Astrocyte (in vitro differentiated cells and primary cell): ENCODE data around the gene MX2. TPM values are rescaled to one million over a fixed set of nuclear protein-coding genes. Genes with fewer than 3 reads are reported as not detected.
A peak's percentile ranks its signal among the peaks of the same experiment; 100 is the strongest.
"Not testable (repeated sequence)": the region's sequence is repeated elsewhere in the genome, so short reads cannot be mapped to it uniquely, and the experiment has no call there.

Source experiments
- DNase-seq: peaks from one replicate; pipeline ENCODE4 v3.0.0-alpha.2; 2010; ENCODE audit warnings: low read depth
- FAIRE-seq: peaks from 2 replicates; lab custom pipeline; 2011; peaks lifted over from hg19 to GRCh38; lab: Jason Lieb, UNC
- H2AFZ ChIP-seq: 2 replicates; pipeline ENCODE4 v1.6.0; 2012; ENCODE audit warnings: low read depth, low read length, inconsistent platforms
- H3K27ac ChIP-seq: 2 replicates; pipeline ENCODE4 v1.5.1; 2011; ENCODE audit warnings: low read depth, low read length, inconsistent platforms
- H3K27me3 ChIP-seq: 2 replicates; pipeline ENCODE4 v1.6.0; 2011; ENCODE audit warnings: low read length, inconsistent platforms; ENCODE audit not compliant: insufficient read depth
- H3K36me3 ChIP-seq: 2 replicates; pipeline ENCODE4 v1.5.1; 2011; ENCODE audit warnings: low read length, inconsistent platforms; ENCODE audit not compliant: insufficient read depth
- H3K4me1 ChIP-seq: 2 replicates; pipeline ENCODE4 v1.5.1; 2011; ENCODE audit warnings: low read length, inconsistent platforms; ENCODE audit not compliant: insufficient read depth
- H3K4me2 ChIP-seq: 2 replicates; pipeline ENCODE4 v1.6.0; 2012; ENCODE audit warnings: low read length, inconsistent platforms
- H3K4me3 ChIP-seq: 2 replicates; pipeline ENCODE4 v1.5.1; 2011; ENCODE audit warnings: low read depth, mild to moderate bottlenecking, low read length, inconsistent platforms; ENCODE audit not compliant: insufficient read depth
- H3K79me2 ChIP-seq: 2 replicates; pipeline ENCODE4 v1.6.0; 2012; ENCODE audit warnings: mild to moderate bottlenecking, low read length, inconsistent platforms; ENCODE audit not compliant: insufficient read depth
- H3K9ac ChIP-seq: 2 replicates; pipeline ENCODE4 v1.6.0; 2012; ENCODE audit warnings: mild to moderate bottlenecking, low read length, inconsistent platforms
- H3K9me3 ChIP-seq: 2 replicates; pipeline ENCODE4 v1.5.1; 2012; ENCODE audit warnings: low read depth, mild to moderate bottlenecking, low read length, inconsistent platforms; ENCODE audit not compliant: insufficient read depth
- H4K20me1 ChIP-seq: 2 replicates; pipeline ENCODE4 v1.6.0; 2012; ENCODE audit warnings: low read length, inconsistent platforms; ENCODE audit not compliant: insufficient read depth
- H3K27ac Mint-ChIP-seq: one replicate; pipeline ENCODE4 v1.8.0; 2021; ENCODE audit warnings: mild to moderate bottlenecking, mixed read lengths; ENCODE audit not compliant: unreplicated experiment
- H3K27me3 Mint-ChIP-seq: one replicate; pipeline ENCODE4 v1.8.0; 2021; ENCODE audit warnings: low read depth, mixed read lengths; ENCODE audit not compliant: unreplicated experiment
- H3K36me3 Mint-ChIP-seq: one replicate; pipeline ENCODE4 v1.8.0; 2021; ENCODE audit warnings: low read depth, mixed read lengths; ENCODE audit not compliant: unreplicated experiment
- H3K4me1 Mint-ChIP-seq: one replicate; pipeline ENCODE4 v1.8.0; 2021; ENCODE audit warnings: low read depth, mixed read lengths; ENCODE audit not compliant: unreplicated experiment
- H3K4me3 Mint-ChIP-seq: one replicate; pipeline ENCODE4 v1.8.0; 2021; ENCODE audit warnings: mild to moderate bottlenecking, moderate library complexity, mixed read lengths; ENCODE audit not compliant: unreplicated experiment
- H3K9me3 Mint-ChIP-seq: one replicate; pipeline ENCODE4 v1.8.0; 2021; ENCODE audit warnings: mild to moderate bottlenecking, mixed read lengths; ENCODE audit not compliant: unreplicated experiment
- CTCF ChIP-seq: IDR thresholded peaks from 2 replicates; pipeline ENCODE4 v1.5.1; 2011; ENCODE audit warnings: low read depth, mild to moderate bottlenecking, inconsistent platforms, low read length, moderate library complexity; ENCODE audit not compliant: insufficient read depth
- EZH2 ChIP-seq: IDR thresholded peaks from 2 replicates; pipeline ENCODE4 v1.6.1; 2012; ENCODE audit warnings: mild to moderate bottlenecking, low read length, inconsistent platforms; ENCODE audit not compliant: insufficient read depth
- total RNA-seq: library from RNA; stranded (reverse); gene quantifications from 2 replicates; pipeline ENCODE4 v1.2.1, GENCODE V29; 2021

The MX2 gene
- total RNA-seq, 1 donor from 2014 or later = 8.6 TPM

- peak overlapping the region; percentile 72 for H3K4me3 Mint-ChIP-seq
- no peaks in the 10 kb centered on the region for H3K27me3 Mint-ChIP-seq
- no peaks in the 10 kb centered on the region for H3K79me2 ChIP-seq
- no peaks in the 10 kb centered on the region for H4K20me1 ChIP-seq
- no peaks in the 10 kb centered on the region for H3K27me3 ChIP-seq
- no peaks in the 10 kb centered on the region for H3K36me3 ChIP-seq
- TF ChIP-seq CTCF (no peak), EZH2 (no peak)
- H3K27ac Mint-ChIP-seq = peak overlapping the region; percentile 98
- peak overlapping the region; percentile 87 for H2AFZ ChIP-seq
- peak overlapping the region; percentile 64 for H3K27ac ChIP-seq
- peaks cover 3% of the 10 kb centered on the region for H3K9me3 Mint-ChIP-seq
- peaks cover 16% of the 10 kb centered on the region for H3K4me1 Mint-ChIP-seq
- FAIRE-seq = no peak
- H3K4me3 ChIP-seq = peak overlapping the region; percentile 69
- H3K9ac ChIP-seq = peak overlapping the region; percentile 84
- H3K36me3 Mint-ChIP-seq = no peaks in the 10 kb centered on the region
- H3K9me3 ChIP-seq = no peaks in the 10 kb centered on the region
- peak; percentile 80 for DNase-seq
- H3K4me2 ChIP-seq = peak overlapping the region; percentile 88
- no peaks in the 10 kb centered on the region for H3K4me1 ChIP-seq
These were observed 58.4 kb downstream of the MX2 start for GRCh38 chr21:41419921-41420862.

GRCh38 chr21:41420998-41421397, 59.2 kb downstream of the MX2 start:
- not testable (repeated sequence) for FAIRE-seq, H3K36me3 ChIP-seq, H3K79me2 ChIP-seq, H4K20me1 ChIP-seq, H3K4me1 ChIP-seq, H3K27me3 Mint-ChIP-seq, H3K36me3 Mint-ChIP-seq, H3K4me3 ChIP-seq, H3K27me3 ChIP-seq, H3K9me3 Mint-ChIP-seq, H2AFZ ChIP-seq, DNase-seq, H3K9me3 ChIP-seq
- H3K27ac ChIP-seq = peak overlapping the region; percentile 64
- Mint-ChIP-seq H3K4me3 (peak overlapping the region; percentile 79), H3K4me1 (peaks cover 21% of the 10 kb centered on the region), H3K27ac (peak overlapping the region; percentile 98)
- peak overlapping the region; percentile 88 for H3K4me2 ChIP-seq
- H3K9ac ChIP-seq = peak overlapping the region; percentile 84

GRCh38 chr21:41422546-41423304, 60.9 kb downstream of the MX2 start:
- no peak overlapping the region for H3K4me2 ChIP-seq
- H3K9me3 ChIP-seq = no peaks in the 10 kb centered on the region
- peaks cover 6% of the 10 kb centered on the region for H3K36me3 Mint-ChIP-seq
- H3K79me2 ChIP-seq = no peaks in the 10 kb centered on the region
- no peak overlapping the region for H3K4me3 Mint-ChIP-seq
- FAIRE-seq (no peak), DNase-seq (no peak)
- H3K27ac ChIP-seq = no peak overlapping the region
- no peaks in the 10 kb centered on the region for H4K20me1 ChIP-seq
- TF ChIP-seq EZH2 (no peak), CTCF (no peak)
- peaks cover 26% of the 10 kb centered on the region for H3K4me1 Mint-ChIP-seq
- no peak overlapping the region for H3K9ac ChIP-seq
- H3K27me3 Mint-ChIP-seq = peaks cover 2% of the 10 kb centered on the region
- no peaks in the 10 kb centered on the region for H3K36me3 ChIP-seq
- no peaks in the 10 kb centered on the region for H3K9me3 Mint-ChIP-seq
- no peak overlapping the region for H3K27ac Mint-ChIP-seq
- no peak overlapping the region for H3K4me3 ChIP-seq
- no peak overlapping the region for H2AFZ ChIP-seq
- H3K4me1 ChIP-seq = peaks cover 9% of the 10 kb centered on the region
- peaks cover 8% of the 10 kb centered on the region for H3K27me3 ChIP-seq

- H3K4me1 ChIP-seq, H3K4me2 ChIP-seq, H4K20me1 ChIP-seq, H3K27ac ChIP-seq, H2AFZ ChIP-seq, FAIRE-seq, DNase-seq, H3K9ac ChIP-seq, H3K79me2 ChIP-seq, H3K27me3 ChIP-seq, H3K9me3 Mint-ChIP-seq, H3K36me3 ChIP-seq, H3K9me3 ChIP-seq, H3K27me3 Mint-ChIP-seq, H3K4me3 Mint-ChIP-seq, H3K4me3 ChIP-seq, H3K27ac Mint-ChIP-seq: not testable (repeated sequence)
- peaks cover 29% of the 10 kb centered on the region for H3K4me1 Mint-ChIP-seq
- H3K36me3 Mint-ChIP-seq = peaks cover 11% of the 10 kb centered on the region
These were observed 61.4 kb downstream of the MX2 start for GRCh38 chr21:41423305-41423636.
